Activated naive CD4-positive, alpha-beta T cell treated with Interleukin-2 at 50 U/mL for 16 hours (primary cell): Measurements from ENCODE around the gene TMEM63B.
A peak's percentile ranks its signal among the peaks of the same experiment; 100 is the strongest.
"Not testable (repeated sequence)": the region's sequence is repeated elsewhere in the genome, so short reads cannot be mapped to it uniquely, and the experiment has no call there.

Experiments used
- DNase-seq: peaks from one replicate; pipeline ENCODE4 v3.0.0-alpha.2; 2020

The TMEM63B gene

GRCh38 chr6:44127186-44128019 lies at the start of gene TMEM63B, which contains the start of gene MRPL14:
TMEM63B (plus strand) TSS chr6:44127554; CDS start chr6:44134585, 7,031 bp downstream.
MRPL14 (minus strand) TSS chr6:44127452; CDS start chr6:44116611, 10,841 bp downstream.
- peak; percentile 91 for DNase-seq

- DNase-seq, result no peak
Measured at GRCh38 chr6:44078219-44078826, 49.0 kb upstream of the TMEM63B start.

GRCh38 chr6:44078827-44079671 lies 48.3 kb upstream of the TMEM63B start:
- peak; percentile 72 for DNase-seq

- no peak for DNase-seq
Measured at GRCh38 chr6:44079672-44080071, 47.7 kb upstream of the TMEM63B start.

GRCh38 chr6:44080561-44081521 lies 46.5 kb upstream of the TMEM63B start:
- no peak for DNase-seq

GRCh38 chr6:44081753-44082152 lies 45.6 kb upstream of the TMEM63B start:
- DNase-seq, result no peak

GRCh38 chr6:44082872-44083321 lies 44.5 kb upstream of the TMEM63B start:
- no peak for DNase-seq

GRCh38 chr6:44084231-44085014 lies 42.9 kb upstream of the TMEM63B start:
- no peak for DNase-seq

- DNase-seq, result no peak
Measured at GRCh38 chr6:44085219-44085618, 42.1 kb upstream of the TMEM63B start.

GRCh38 chr6:44086931-44087574 lies 40.3 kb upstream of the TMEM63B start:
- DNase-seq, result no peak

GRCh38 chr6:44087623-44088022 lies 39.7 kb upstream of the TMEM63B start:
- DNase-seq, result no peak

- no peak for DNase-seq
Measured at GRCh38 chr6:44088827-44089590, 38.3 kb upstream of the TMEM63B start.

- DNase-seq, result no peak
Measured at GRCh38 chr6:44090465-44090864, 36.9 kb upstream of the TMEM63B start.

- DNase-seq, result not testable (repeated sequence)
Measured at GRCh38 chr6:44091356-44091755, 36.0 kb upstream of the TMEM63B start.

GRCh38 chr6:44091981-44092884 lies 35.1 kb upstream of the TMEM63B start:
- no peak for DNase-seq

GRCh38 chr6:44093066-44093465 lies 34.3 kb upstream of the TMEM63B start:
- DNase-seq, result no peak

- no peak for DNase-seq
Measured at GRCh38 chr6:44093750-44094402, 33.5 kb upstream of the TMEM63B start.
